ENCODE measurements around the gene IL4I1.

The IL4I1 gene

GRCh38 chr19:49915271-49915670, 18.6 kb upstream of the IL4I1 start:
- peaks cover 92% of the 10 kb centered on the region for H3K79me2 ChIP-seq (ENCODE audit: insufficient read depth, low read length)
- no peak overlapping the region for H2AFZ ChIP-seq (ENCODE audit: low read length)
- no peaks in the 10 kb centered on the region for H3K27me3 ChIP-seq (ENCODE audit: insufficient read depth, low read length, poor library complexity, severe bottlenecking)
- H3F3A ChIP-seq (ENCODE audit: low read depth): no peaks in the 10 kb centered on the region
- TF ChIP-seq EZH2phosphoT487 (IDR thresholded peaks at IDR 0.05; ENCODE audit: borderline replicate concordance): no peak
- peak; percentile 38; the same call in 1 of the 2 replicates for TF ChIP-seq CTCF (conservative IDR thresholded peaks at IDR 0.05; ENCODE audit: low read length)
- no peak overlapping the region for H3K9ac ChIP-seq (ENCODE audit: low read depth, low read length, poor library complexity, severe bottlenecking)
- no peaks in the 10 kb centered on the region for H3K9me2 ChIP-seq (replicated peaks; ENCODE audit: low read depth, low read length)
- no peak overlapping the region for H3K4me2 ChIP-seq (ENCODE audit: low read depth, low read length, poor library complexity, severe bottlenecking)
- H4K20me1 ChIP-seq (ENCODE audit: insufficient read depth, low read length, poor library complexity, severe bottlenecking): peaks cover 87% of the 10 kb centered on the region
- H3K4me3 ChIP-seq (ENCODE audit: low read length, poor library complexity, severe bottlenecking): no peak overlapping the region
- H3K4me1 ChIP-seq (ENCODE audit: insufficient read depth, low read length, poor library complexity, severe bottlenecking): peaks cover 6% of the 10 kb centered on the region
- peaks cover 73% of the 10 kb centered on the region; the same call in 1 of the 2 replicates for H3K36me3 ChIP-seq (ENCODE audit: insufficient read depth, low read length)
- no peaks in the 10 kb centered on the region for H3K9me3 ChIP-seq (ENCODE audit: insufficient read depth, low read depth, low read length)

GRCh38 chr19:49913720-49914119, 17.0 kb upstream of the IL4I1 start:
- H3K36me3 ChIP-seq (ENCODE audit: insufficient read depth, low read length): peaks cover 85% of the 10 kb centered on the region; the same call in 1 of the 2 replicates
- no peaks in the 10 kb centered on the region for H3K9me2 ChIP-seq (replicated peaks; ENCODE audit: low read depth, low read length)
- H3K4me1 ChIP-seq (ENCODE audit: insufficient read depth, low read length, poor library complexity, severe bottlenecking): peaks cover 6% of the 10 kb centered on the region
- no peaks in the 10 kb centered on the region for H3F3A ChIP-seq (ENCODE audit: low read depth)
- peaks cover 86% of the 10 kb centered on the region for H4K20me1 ChIP-seq (ENCODE audit: insufficient read depth, low read length, poor library complexity, severe bottlenecking)
- no peaks in the 10 kb centered on the region for H3K9me3 ChIP-seq (ENCODE audit: insufficient read depth, low read depth, low read length)
- no peak overlapping the region for H3K9ac ChIP-seq (ENCODE audit: low read depth, low read length, poor library complexity, severe bottlenecking)
- no peak overlapping the region for H3K4me2 ChIP-seq (ENCODE audit: low read depth, low read length, poor library complexity, severe bottlenecking)
- no peak overlapping the region for H3K4me3 ChIP-seq (ENCODE audit: low read length, poor library complexity, severe bottlenecking)
- TF ChIP-seq EZH2phosphoT487 (IDR thresholded peaks at IDR 0.05; ENCODE audit: borderline replicate concordance) (no peak), CTCF (conservative IDR thresholded peaks at IDR 0.05; ENCODE audit: low read length) (no peak)
- H2AFZ ChIP-seq (ENCODE audit: low read length): no peak overlapping the region
- no peaks in the 10 kb centered on the region for H3K27me3 ChIP-seq (ENCODE audit: insufficient read depth, low read length, poor library complexity, severe bottlenecking)
- H3K79me2 ChIP-seq (ENCODE audit: insufficient read depth, low read length): peaks cover 89% of the 10 kb centered on the region

DNA sequence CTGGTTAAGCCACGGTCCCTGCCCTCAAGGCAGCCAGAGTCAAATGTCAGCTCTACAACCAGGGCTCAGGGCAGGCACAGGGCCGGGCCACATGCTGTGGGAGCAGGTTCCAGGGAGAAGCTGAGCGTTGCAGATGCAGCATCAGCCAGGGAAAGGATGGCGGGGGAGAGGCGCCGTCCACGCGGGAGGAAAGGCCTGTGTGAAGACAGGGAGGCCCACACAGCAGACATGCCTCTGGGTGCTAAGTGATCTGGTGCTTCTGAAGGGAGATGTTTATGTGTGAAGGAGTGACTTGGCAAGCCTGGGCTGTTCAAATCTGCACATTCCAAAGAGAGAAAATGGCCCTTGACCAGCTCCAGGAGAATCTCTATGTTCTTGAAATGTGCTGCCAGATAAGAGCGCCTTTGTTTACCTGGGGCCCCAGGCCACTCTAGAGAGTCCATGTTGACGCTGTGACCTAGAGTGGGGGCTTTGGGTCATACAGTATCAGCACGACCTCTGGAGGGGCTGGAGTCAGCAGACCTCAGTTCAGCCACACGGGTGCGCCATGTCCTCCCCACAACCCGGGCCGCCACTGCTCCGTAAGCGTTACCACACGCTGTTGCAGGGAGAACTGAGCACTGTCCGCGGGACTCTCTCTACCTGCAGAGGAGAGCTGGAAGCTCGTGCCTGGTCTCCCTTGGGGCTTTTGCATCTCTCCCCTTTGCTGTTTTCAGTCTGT, 16.4 kb upstream of the IL4I1 start:
- Histone ChIP-seq H3K9me2 (replicated peaks; ENCODE audit: low read depth, low read length) (no peaks in the 10 kb centered on the region), H4K20me1 (ENCODE audit: insufficient read depth, low read length, poor library complexity, severe bottlenecking) (peaks cover 87% of the 10 kb centered on the region), H3K36me3 (ENCODE audit: insufficient read depth, low read length) (peaks cover 86% of the 10 kb centered on the region; the same call in 1 of the 2 replicates), H3K9ac (ENCODE audit: low read depth, low read length, poor library complexity, severe bottlenecking) (no peak overlapping the region), H3K27me3 (ENCODE audit: insufficient read depth, low read length, poor library complexity, severe bottlenecking) (no peaks in the 10 kb centered on the region), H3K9me3 (ENCODE audit: insufficient read depth, low read depth, low read length) (no peaks in the 10 kb centered on the region), H2AFZ (ENCODE audit: low read length) (no peak overlapping the region), H3K79me2 (ENCODE audit: insufficient read depth, low read length) (peaks cover 89% of the 10 kb centered on the region), H3F3A (ENCODE audit: low read depth) (no peaks in the 10 kb centered on the region), H3K4me1 (ENCODE audit: insufficient read depth, low read length, poor library complexity, severe bottlenecking) (peaks cover 6% of the 10 kb centered on the region), H3K4me2 (ENCODE audit: low read depth, low read length, poor library complexity, severe bottlenecking) (no peak overlapping the region), H3K4me3 (ENCODE audit: low read length, poor library complexity, severe bottlenecking) (no peak overlapping the region)
- TF ChIP-seq EZH2phosphoT487 (IDR thresholded peaks at IDR 0.05; ENCODE audit: borderline replicate concordance) (no peak), CTCF (conservative IDR thresholded peaks at IDR 0.05; ENCODE audit: low read length) (peak; percentile 19; the same call in 1 of the 2 replicates)
